SU-DHL-6 (cell line): ENCODE measurements around the gene RHBDD3.

Experiments
- H2AFZ ChIP-seq: fragments of 200-600 bp; sonication (generic); 2 replicates; pipeline ENCODE4 v1.6.1; 2014; ENCODE audit warnings: low read depth, mild to moderate bottlenecking, moderate library complexity, mixed read lengths, antibody characterized with exemption, low read length; ENCODE audit not compliant: severe bottlenecking
- H3F3A ChIP-seq: fragments of 200-600 bp; shearing (Covaris generic); 2 replicates; pipeline ENCODE4 v1.6.0; 2016; ENCODE audit warnings: antibody characterized with exemption, mild to moderate bottlenecking; ENCODE audit not compliant: insufficient read depth
- H3K27ac ChIP-seq: fragments of 200-600 bp; sonication (generic); 2 replicates; pipeline ENCODE4 v1.5.1; 2016; ENCODE audit warnings: low read depth, mild to moderate bottlenecking, low read length, moderate library complexity, mixed read lengths
- H3K27me3 ChIP-seq: fragments of 200-600 bp; sonication (generic), shearing (Covaris generic); 2 replicates; pipeline ENCODE4 v1.6.0; 2014; ENCODE audit warnings: mild to moderate bottlenecking, low read length
- H3K36me3 ChIP-seq: fragments of 200-600 bp; sonication (generic); 2 replicates; pipeline ENCODE4 v1.6.1; 2014; ENCODE audit warnings: mild to moderate bottlenecking, low read length, mixed read lengths
- H3K4me2 ChIP-seq: fragments of 300-600, 200-600 bp; shearing (Covaris generic), sonication (generic); 2 replicates; pipeline ENCODE4 v1.6.0; 2014; ENCODE audit warnings: low read length, low read depth, mild to moderate bottlenecking; ENCODE audit not compliant: poor library complexity, severe bottlenecking
- H3K4me3 ChIP-seq: fragments of 200-600 bp; sonication (generic); 2 replicates; pipeline ENCODE4 v1.5.1; 2014; ENCODE audit warnings: antibody characterized with exemption, low read length, mild to moderate bottlenecking, mixed read lengths; ENCODE audit not compliant: insufficient read depth, poor library complexity, severe bottlenecking
- H3K79me2 ChIP-seq: fragments of 200-600 bp; sonication (generic); 2 replicates; pipeline ENCODE4 v1.6.1; 2014; ENCODE audit warnings: mild to moderate bottlenecking, low read length, moderate library complexity; ENCODE audit not compliant: insufficient read depth
- H3K9ac ChIP-seq: fragments of 200-600 bp; sonication (generic); 2 replicates; pipeline ENCODE4 v1.7.0; 2014; ENCODE audit warnings: mild to moderate bottlenecking, low read length
- H3K9me2 ChIP-seq: fragments of 200-600 bp; sonication (generic); replicated peaks from 2 replicates; pipeline ENCODE4 v1.6.1; 2014; ENCODE audit warnings: low read length; ENCODE audit not compliant: insufficient read depth
- H3K9me3 ChIP-seq: fragments of 200-600 bp; sonication (generic); 2 replicates; pipeline ENCODE4 v1.6.1; 2014; ENCODE audit warnings: low read length, mixed read lengths; ENCODE audit not compliant: insufficient read depth
- H4K20me1 ChIP-seq: fragments of 200-600 bp; sonication (generic); 2 replicates; pipeline ENCODE4 v1.6.1; 2014; ENCODE audit warnings: low read depth, mild to moderate bottlenecking, antibody characterized with exemption, low read length, moderate library complexity, mixed read lengths
- CTCF ChIP-seq: fragments of 200-600 bp; sonication (generic); IDR thresholded peaks from one replicate; pipeline ENCODE4 v1.5.1; 2017; ENCODE audit warnings: antibody characterized with exemption, mild to moderate bottlenecking, low read length, moderate library complexity; ENCODE audit not compliant: insufficient read depth, poor library complexity, severe bottlenecking
- EZH2phosphoT487 ChIP-seq: fragments of 200-600 bp; sonication (generic), shearing (Covaris generic); conservative IDR thresholded peaks from 2 replicates; pipeline ENCODE4 v1.6.1; 2018; ENCODE audit warnings: mild to moderate bottlenecking, antibody characterized with exemption, low read length, moderate library complexity, mixed read lengths

Gene RHBDD3

GRCh38 chr22:29288837-29289236 lies 21.1 kb upstream of the RHBDD3 start:
- Histone ChIP-seq H3K4me3 (no peak overlapping the region), H3K9ac (no peak overlapping the region), H3K27ac (no peak overlapping the region), H3K36me3 (peaks cover 73% of the 10 kb centered on the region), H3K79me2 (peaks cover 39% of the 10 kb centered on the region), H3K4me2 (no peak overlapping the region), H3K27me3 (no peaks in the 10 kb centered on the region), H2AFZ (no peak overlapping the region), H3K9me3 (no peaks in the 10 kb centered on the region), H3F3A (peaks cover 12% of the 10 kb centered on the region; the same call in 1 of the 2 replicates), H3K9me2 (no peaks in the 10 kb centered on the region), H4K20me1 (peaks cover 24% of the 10 kb centered on the region)
- TF ChIP-seq EZH2phosphoT487 (no peak), CTCF (no peak)

GRCh38 chr22:29284196-29284595 lies 16.4 kb upstream of the RHBDD3 start:
- peaks cover 26% of the 10 kb centered on the region for H4K20me1 ChIP-seq
- peaks cover 52% of the 10 kb centered on the region for H3K79me2 ChIP-seq
- H3K27me3 ChIP-seq: no peaks in the 10 kb centered on the region
- 0 out of 2 replicates have a peak, but pooled peaks cover 5% of the 10 kb centered on the region for H3F3A ChIP-seq
- no peak overlapping the region for H3K4me3 ChIP-seq
- no peak overlapping the region for H2AFZ ChIP-seq
- H3K27ac ChIP-seq: no peak overlapping the region
- peaks cover 60% of the 10 kb centered on the region for H3K36me3 ChIP-seq
- no peak overlapping the region for H3K4me2 ChIP-seq
- no peak for TF ChIP-seq CTCF
- TF ChIP-seq EZH2phosphoT487: no peak
- H3K9ac ChIP-seq: no peak overlapping the region
- H3K9me2 ChIP-seq: no peaks in the 10 kb centered on the region
- H3K9me3 ChIP-seq: no peaks in the 10 kb centered on the region

- no peak for TF ChIP-seq CTCF
- TF ChIP-seq EZH2phosphoT487: no peak
- Histone ChIP-seq H3K4me2 (no peak overlapping the region), H2AFZ (no peak overlapping the region), H3K4me3 (no peak overlapping the region), H3F3A (peaks cover 23% of the 10 kb centered on the region; the same call in 1 of the 2 replicates), H3K79me2 (peaks cover 70% of the 10 kb centered on the region), H3K9me3 (no peaks in the 10 kb centered on the region), H3K27me3 (no peaks in the 10 kb centered on the region), H3K9me2 (no peaks in the 10 kb centered on the region), H4K20me1 (peaks cover 63% of the 10 kb centered on the region), H3K9ac (no peak overlapping the region), H3K27ac (no peak overlapping the region), H3K36me3 (peaks cover 74% of the 10 kb centered on the region)
These were observed 10.1 kb upstream of the RHBDD3 start for GRCh38 chr22:29277927-29278326.
